WTC11 (cell line): ENCODE measurements around the gene RNASET2. TPM values are rescaled to one million over a fixed set of nuclear protein-coding genes. Genes with fewer than 3 reads are reported as not detected.

Experiments used
- ATAC-seq: fragments of 200-7000 bp; cut with Tn5 transposase; 2 replicates; pipeline ENCODE4 v1.10.0; 2021; ENCODE audit warnings: mild to moderate bottlenecking, moderate library complexity
- CTCF ChIA-PET: fragments of 300-600 bp; sonication (Branson Sonifier 250); formaldehyde crosslinking; loops from one replicate; lab custom pipeline; 2021; ENCODE audit warnings: antibody characterized with exemption; lab: Charles Lee
- POLR2A ChIA-PET: fragments of 350-600 bp; sonication (Branson Sonifier 250); formaldehyde crosslinking; loops from one replicate; lab custom pipeline; 2021; ENCODE audit warnings: antibody characterized with exemption; lab: Charles Lee
- DNase-seq: peaks from one replicate; pipeline ENCODE4 v3.0.0; 2021; ENCODE audit warnings: low spot score
- H3K27ac Mint-ChIP-seq: 2 replicates; pipeline ENCODE4 v1.8.0; 2021; ENCODE audit warnings: mixed read lengths
- H3K27me3 Mint-ChIP-seq: 2 replicates; pipeline ENCODE4 v1.8.0; 2021; ENCODE audit warnings: low read depth, mild to moderate bottlenecking, moderate library complexity, mixed read lengths
- H3K36me3 Mint-ChIP-seq: 2 replicates; pipeline ENCODE4 v1.8.0; 2021; ENCODE audit warnings: mixed read lengths
- H3K4me1 Mint-ChIP-seq: 2 replicates; pipeline ENCODE4 v1.8.0; 2022; ENCODE audit warnings: mixed read lengths
- H3K4me3 Mint-ChIP-seq: 2 replicates; pipeline ENCODE4 v1.8.0; 2021; ENCODE audit warnings: mild to moderate bottlenecking, moderate library complexity, mixed read lengths
- H3K9me3 Mint-ChIP-seq: 2 replicates; pipeline ENCODE4 v1.8.0; 2021; ENCODE audit warnings: mixed read lengths
- CREM ChIP-seq: sonication (generic); formaldehyde crosslinking; IDR thresholded peaks from 2 replicates; pipeline ENCODE4 v1.8.1; 2022; ENCODE audit warnings: mild to moderate bottlenecking, missing genetic modification reagents, moderate library complexity
- EMX1 ChIP-seq: fragments of 250-450 bp; sonication (Bioruptor Pico); IDR thresholded peaks from 2 replicates; pipeline ENCODE4 v1.8.0; 2021; ENCODE audit warnings: mild to moderate bottlenecking
- FOXK1 ChIP-seq: sonication (generic); formaldehyde crosslinking; IDR thresholded peaks from 2 replicates; pipeline ENCODE4 v1.8.0; 2022; ENCODE audit warnings: mild to moderate bottlenecking, moderate library complexity, missing genetic modification reagents
- GTF2I ChIP-seq: fragments of 250-450 bp; sonication (Bioruptor Pico); conservative IDR thresholded peaks from 2 replicates; pipeline ENCODE4 v1.4.0; 2021; ENCODE audit warnings: mild to moderate bottlenecking
- IRF2 ChIP-seq: sonication (generic); formaldehyde crosslinking; IDR thresholded peaks from 2 replicates; pipeline ENCODE4 v1.8.0; 2022; ENCODE audit warnings: low read depth, missing genetic modification reagents, borderline replicate concordance
- JAZF1 ChIP-seq: fragments of 250-450 bp; sonication (Bioruptor Pico); IDR thresholded peaks from 2 replicates; pipeline ENCODE4 v1.9.0; 2021; ENCODE audit warnings: moderate library complexity, mild to moderate bottlenecking, inconsistent platforms
- JUN ChIP-seq: sonication (generic); formaldehyde crosslinking; IDR thresholded peaks from 2 replicates; pipeline ENCODE4 v1.8.0; 2023; ENCODE audit warnings: mild to moderate bottlenecking, missing genetic modification reagents
- MYBL2 ChIP-seq: sonication (generic); formaldehyde crosslinking; IDR thresholded peaks from 2 replicates; pipeline ENCODE4 v1.8.1; 2023; ENCODE audit warnings: mild to moderate bottlenecking, moderate library complexity, missing genetic modification reagents
- NFATC4 ChIP-seq: fragments of 250-450 bp; sonication (Bioruptor Pico); IDR thresholded peaks from 2 replicates; pipeline ENCODE4 v1.9.0; 2021; ENCODE audit warnings: mild to moderate bottlenecking
- TEAD4 ChIP-seq: sonication (generic); formaldehyde crosslinking; IDR thresholded peaks from 2 replicates; pipeline ENCODE4 v1.8.0; 2022; ENCODE audit warnings: mild to moderate bottlenecking, missing genetic modification reagents
- ZNF121 ChIP-seq: sonication (generic); formaldehyde crosslinking; IDR thresholded peaks from 2 replicates; pipeline ENCODE4 v1.8.0; 2023; ENCODE audit warnings: missing genetic modification reagents
- ZNF263 ChIP-seq: sonication (generic); formaldehyde crosslinking; IDR thresholded peaks from 2 replicates; pipeline ENCODE4 v1.8.1; 2022; ENCODE audit warnings: low read depth, mild to moderate bottlenecking, moderate library complexity, missing genetic modification reagents
- ZNF671 ChIP-seq: fragments of 250-450 bp; sonication (Bioruptor Pico); IDR thresholded peaks from 2 replicates; pipeline ENCODE4 v1.8.0; 2021; ENCODE audit warnings: mild to moderate bottlenecking
- total RNA-seq: library from RNA; stranded (reverse); gene quantifications from 3 replicates; pipeline ENCODE4 v1.2.3, GENCODE V29; 2021
- TF ChIP-seq, protein P1 (sequence below): sonication (generic); formaldehyde crosslinking; conservative IDR thresholded peaks from 2 replicates; pipeline ENCODE4 v1.8.1; 2022; ENCODE audit warnings: mild to moderate bottlenecking, missing genetic modification reagents
- TF ChIP-seq, protein P2 (sequence below): sonication (generic); formaldehyde crosslinking; IDR thresholded peaks from 2 replicates; pipeline ENCODE4 v1.8.0; 2022; ENCODE audit warnings: mild to moderate bottlenecking, missing genetic modification reagents
- TF ChIP-seq, protein P3 (sequence below): sonication (generic); formaldehyde crosslinking; IDR thresholded peaks from 2 replicates; pipeline ENCODE4 v1.8.1; 2023; ENCODE audit warnings: mild to moderate bottlenecking, missing genetic modification reagents
- TF ChIP-seq, protein P4 (sequence below): fragments of 250-450 bp; sonication (Bioruptor Pico); conservative IDR thresholded peaks from 2 replicates; pipeline ENCODE4 v1.9.0; 2021; ENCODE audit warnings: mild to moderate bottlenecking
- TF ChIP-seq, protein P5 (sequence below): sonication (generic); formaldehyde crosslinking; IDR thresholded peaks from 2 replicates; pipeline ENCODE4 v1.8.1; 2023; ENCODE audit warnings: mild to moderate bottlenecking, missing genetic modification reagents, moderate library complexity
- TF ChIP-seq, protein P6 (sequence below): fragments of 250-450 bp; sonication (Bioruptor Pico); IDR thresholded peaks from 2 replicates; pipeline ENCODE4 v1.9.0; 2021; ENCODE audit warnings: moderate library complexity, mild to moderate bottlenecking, inconsistent platforms, borderline replicate concordance
- TF ChIP-seq, protein P7 (sequence below): sonication (generic); formaldehyde crosslinking; IDR thresholded peaks from 2 replicates; pipeline ENCODE4 v1.8.1; 2023; ENCODE audit warnings: mild to moderate bottlenecking, moderate library complexity, missing genetic modification reagents

RNASET2 gene
- total RNA-seq, 1 experiment from 2014 or later: 35.6 TPM

DNA sequence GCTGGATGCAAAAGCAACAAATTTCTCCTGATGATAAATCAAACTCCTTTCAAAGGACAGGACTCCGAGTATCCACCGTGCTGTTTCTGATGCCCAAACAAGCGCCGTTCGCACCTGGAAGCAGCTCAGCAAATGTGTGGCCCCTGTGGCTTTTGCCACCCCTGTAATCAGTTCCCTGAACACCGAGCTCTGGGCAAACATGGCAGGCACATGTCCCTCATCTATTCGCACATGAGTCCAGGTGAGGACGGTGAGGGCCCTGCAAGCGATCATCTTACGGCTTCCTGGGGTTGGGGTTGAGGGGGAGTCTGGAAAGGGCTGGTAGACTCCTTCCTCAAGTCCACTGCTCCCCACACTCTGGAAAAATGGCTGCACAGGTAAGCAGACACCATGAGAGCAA, 23.7 kb downstream of the RNASET2 start:
- DNase-seq: no peak
- peaks cover 4% of the 10 kb centered on the region; the same call in 1 of the 2 replicates for H3K9me3 Mint-ChIP-seq
- H3K4me1 Mint-ChIP-seq: peaks cover 9% of the 10 kb centered on the region
- H3K27ac Mint-ChIP-seq: no peak overlapping the region
- no peak for ATAC-seq
- TF ChIP-seq CREM (CRISPR knock-in tag): no peak
- TF ChIP-seq, protein P1, sequence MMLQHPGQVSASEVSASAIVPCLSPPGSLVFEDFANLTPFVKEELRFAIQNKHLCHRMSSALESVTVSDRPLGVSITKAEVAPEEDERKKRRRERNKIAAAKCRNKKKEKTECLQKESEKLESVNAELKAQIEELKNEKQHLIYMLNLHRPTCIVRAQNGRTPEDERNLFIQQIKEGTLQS: no peak
- TF ChIP-seq MYBL2: no peak
- TF ChIP-seq, protein P2, sequence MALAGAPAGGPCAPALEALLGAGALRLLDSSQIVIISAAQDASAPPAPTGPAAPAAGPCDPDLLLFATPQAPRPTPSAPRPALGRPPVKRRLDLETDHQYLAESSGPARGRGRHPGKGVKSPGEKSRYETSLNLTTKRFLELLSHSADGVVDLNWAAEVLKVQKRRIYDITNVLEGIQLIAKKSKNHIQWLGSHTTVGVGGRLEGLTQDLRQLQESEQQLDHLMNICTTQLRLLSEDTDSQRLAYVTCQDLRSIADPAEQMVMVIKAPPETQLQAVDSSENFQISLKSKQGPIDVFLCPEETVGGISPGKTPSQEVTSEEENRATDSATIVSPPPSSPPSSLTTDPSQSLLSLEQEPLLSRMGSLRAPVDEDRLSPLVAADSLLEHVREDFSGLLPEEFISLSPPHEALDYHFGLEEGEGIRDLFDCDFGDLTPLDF: no peak
- TF ChIP-seq, protein P3, sequence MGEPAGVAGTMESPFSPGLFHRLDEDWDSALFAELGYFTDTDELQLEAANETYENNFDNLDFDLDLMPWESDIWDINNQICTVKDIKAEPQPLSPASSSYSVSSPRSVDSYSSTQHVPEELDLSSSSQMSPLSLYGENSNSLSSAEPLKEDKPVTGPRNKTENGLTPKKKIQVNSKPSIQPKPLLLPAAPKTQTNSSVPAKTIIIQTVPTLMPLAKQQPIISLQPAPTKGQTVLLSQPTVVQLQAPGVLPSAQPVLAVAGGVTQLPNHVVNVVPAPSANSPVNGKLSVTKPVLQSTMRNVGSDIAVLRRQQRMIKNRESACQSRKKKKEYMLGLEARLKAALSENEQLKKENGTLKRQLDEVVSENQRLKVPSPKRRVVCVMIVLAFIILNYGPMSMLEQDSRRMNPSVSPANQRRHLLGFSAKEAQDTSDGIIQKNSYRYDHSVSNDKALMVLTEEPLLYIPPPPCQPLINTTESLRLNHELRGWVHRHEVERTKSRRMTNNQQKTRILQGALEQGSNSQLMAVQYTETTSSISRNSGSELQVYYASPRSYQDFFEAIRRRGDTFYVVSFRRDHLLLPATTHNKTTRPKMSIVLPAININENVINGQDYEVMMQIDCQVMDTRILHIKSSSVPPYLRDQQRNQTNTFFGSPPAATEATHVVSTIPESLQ (CRISPR knock-in tag): no peak
- TF ChIP-seq NFATC4 (CRISPR knock-in tag): no peak
- TF ChIP-seq ZNF121 (CRISPR knock-in tag): no peak
- no peak for TF ChIP-seq TEAD4
- TF ChIP-seq, protein P4, sequence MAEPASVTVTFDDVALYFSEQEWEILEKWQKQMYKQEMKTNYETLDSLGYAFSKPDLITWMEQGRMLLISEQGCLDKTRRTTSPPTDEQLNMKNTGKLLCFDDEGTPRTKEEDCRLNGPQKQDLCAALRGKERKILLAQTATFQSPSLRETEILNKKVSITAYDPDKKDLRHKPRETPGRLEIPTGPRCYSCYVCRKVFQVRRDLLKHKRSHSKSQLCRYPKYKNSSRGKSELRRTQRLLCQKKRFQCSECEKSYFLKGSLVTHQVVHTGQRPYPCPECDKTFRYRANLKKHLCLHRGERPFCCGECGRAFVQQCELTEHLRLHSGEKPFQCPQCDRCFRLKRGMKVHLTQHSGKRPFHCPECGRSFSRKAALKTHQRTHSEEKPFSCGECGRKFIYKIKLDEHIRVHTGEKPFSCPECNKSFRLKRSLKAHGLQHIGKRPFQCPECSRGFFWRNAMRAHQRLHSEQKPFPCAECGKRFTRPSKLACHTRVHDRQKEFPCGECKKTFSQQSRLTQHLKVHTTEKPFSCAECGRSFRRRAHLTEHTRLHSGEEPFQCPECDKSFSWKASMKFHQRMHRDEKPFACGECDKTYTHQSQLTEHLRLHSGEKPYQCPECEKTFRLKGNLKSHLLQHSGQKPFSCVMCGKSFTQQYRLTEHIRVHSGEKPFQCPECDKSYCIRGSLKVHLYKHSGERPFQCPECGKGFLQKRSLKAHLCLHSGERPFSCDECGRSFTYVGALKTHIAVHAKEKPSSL (CRISPR knock-in tag): no peak
- TF ChIP-seq JAZF1 (CRISPR knock-in tag): no peak
- TF ChIP-seq GTF2I (CRISPR knock-in tag): no peak
- no peak for TF ChIP-seq JUN (CRISPR knock-in tag)
- TF ChIP-seq FOXK1 (CRISPR knock-in tag): no peak
- TF ChIP-seq, protein P5, sequence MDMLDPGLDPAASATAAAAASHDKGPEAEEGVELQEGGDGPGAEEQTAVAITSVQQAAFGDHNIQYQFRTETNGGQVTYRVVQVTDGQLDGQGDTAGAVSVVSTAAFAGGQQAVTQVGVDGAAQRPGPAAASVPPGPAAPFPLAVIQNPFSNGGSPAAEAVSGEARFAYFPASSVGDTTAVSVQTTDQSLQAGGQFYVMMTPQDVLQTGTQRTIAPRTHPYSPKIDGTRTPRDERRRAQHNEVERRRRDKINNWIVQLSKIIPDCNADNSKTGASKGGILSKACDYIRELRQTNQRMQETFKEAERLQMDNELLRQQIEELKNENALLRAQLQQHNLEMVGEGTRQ: no peak
- no peak for TF ChIP-seq ZNF263
- no peak for TF ChIP-seq EMX1 (CRISPR knock-in tag)
- no peak for TF ChIP-seq IRF2 (CRISPR knock-in tag)
- TF ChIP-seq, protein P6, sequence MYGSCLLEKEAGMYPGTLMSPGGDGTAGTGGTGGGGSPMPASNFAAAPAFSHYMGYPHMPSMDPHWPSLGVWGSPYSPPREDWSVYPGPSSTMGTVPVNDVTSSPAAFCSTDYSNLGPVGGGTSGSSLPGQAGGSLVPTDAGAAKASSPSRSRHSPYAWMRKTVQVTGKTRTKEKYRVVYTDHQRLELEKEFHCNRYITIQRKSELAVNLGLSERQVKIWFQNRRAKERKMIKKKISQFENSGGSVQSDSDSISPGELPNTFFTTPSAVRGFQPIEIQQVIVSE: no peak
- no peak for TF ChIP-seq ZNF671 (CRISPR knock-in tag)
- TF ChIP-seq, protein P7, sequence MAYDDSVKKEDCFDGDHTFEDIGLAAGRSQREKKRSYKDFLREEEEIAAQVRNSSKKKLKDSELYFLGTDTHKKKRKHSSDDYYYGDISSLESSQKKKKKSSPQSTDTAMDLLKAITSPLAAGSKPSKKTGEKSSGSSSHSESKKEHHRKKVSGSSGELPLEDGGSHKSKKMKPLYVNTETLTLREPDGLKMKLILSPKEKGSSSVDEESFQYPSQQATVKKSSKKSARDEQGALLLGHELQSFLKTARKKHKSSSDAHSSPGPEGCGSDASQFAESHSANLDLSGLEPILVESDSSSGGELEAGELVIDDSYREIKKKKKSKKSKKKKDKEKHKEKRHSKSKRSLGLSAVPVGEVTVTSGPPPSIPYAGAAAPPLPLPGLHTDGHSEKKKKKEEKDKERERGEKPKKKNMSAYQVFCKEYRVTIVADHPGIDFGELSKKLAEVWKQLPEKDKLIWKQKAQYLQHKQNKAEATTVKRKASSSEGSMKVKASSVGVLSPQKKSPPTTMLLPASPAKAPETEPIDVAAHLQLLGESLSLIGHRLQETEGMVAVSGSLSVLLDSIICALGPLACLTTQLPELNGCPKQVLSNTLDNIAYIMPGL: no peak
- no peaks in the 10 kb centered on the region for H3K27me3 Mint-ChIP-seq
- ChIA-PET POLR2A (no interaction called here), CTCF (interaction anchor here (0.6 to 1.5 kb wide), 2 partner anchors 19 to 740 kb away, joined by 3 to 5 read pairs; no protein-coding TSS in a partner anchor)
- H3K36me3 Mint-ChIP-seq: peaks cover 12% of the 10 kb centered on the region; the same call in 1 of the 2 replicates
- no peak overlapping the region for H3K4me3 Mint-ChIP-seq
